ENCODE data around the gene DLGAP1.
"Not testable (repeated sequence)": the region's sequence is repeated elsewhere in the genome, so short reads cannot be mapped to it uniquely, and the experiment has no call there.

Gene DLGAP1

DNA sequence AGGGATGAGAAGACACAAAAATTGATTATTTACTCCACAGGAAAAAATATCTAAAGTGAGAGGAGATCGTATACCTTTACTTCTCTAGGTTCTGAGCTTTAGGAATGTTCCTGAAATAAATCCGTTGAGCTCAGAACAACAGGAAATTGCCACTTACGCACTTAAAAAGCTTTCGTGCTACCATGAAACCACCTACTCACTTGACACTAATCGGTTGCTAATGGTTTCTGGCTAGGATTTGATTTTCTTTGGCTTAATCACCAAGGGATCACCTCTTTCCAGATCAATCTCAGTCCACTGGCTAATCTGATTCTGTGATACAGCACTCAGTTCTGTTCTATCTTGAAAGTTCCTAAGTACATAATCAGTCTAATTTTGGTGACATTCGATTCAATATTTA, 419.6 kb downstream of the DLGAP1 start:
- no peaks in the 10 kb centered on the region for H3F3A ChIP-seq (ENCODE audit: insufficient read depth)
- H3K9me3 ChIP-seq (ENCODE audit: insufficient read depth, low read length) = no peaks in the 10 kb centered on the region
- no peaks in the 10 kb centered on the region for H3K9me2 ChIP-seq (replicated peaks; ENCODE audit: insufficient read depth, low read length)
- H2AFZ ChIP-seq (ENCODE audit: low read depth, low read length, severe bottlenecking) = no peak overlapping the region
- no peak overlapping the region for H3K4me3 ChIP-seq (ENCODE audit: insufficient read depth, low read length, poor library complexity, severe bottlenecking)
- H4K20me1 ChIP-seq (ENCODE audit: low read depth, low read length) = no peaks in the 10 kb centered on the region
- no peak overlapping the region for H3K4me2 ChIP-seq (ENCODE audit: low read depth, low read length, poor library complexity, severe bottlenecking)
- H3K36me3 ChIP-seq (ENCODE audit: low read length) = no peaks in the 10 kb centered on the region
- H3K79me2 ChIP-seq (ENCODE audit: insufficient read depth, low read length) = no peaks in the 10 kb centered on the region
- no peak for TF ChIP-seq EZH2phosphoT487 (conservative IDR thresholded peaks at IDR 0.05; ENCODE audit: low read length)
- TF ChIP-seq, protein P1, sequence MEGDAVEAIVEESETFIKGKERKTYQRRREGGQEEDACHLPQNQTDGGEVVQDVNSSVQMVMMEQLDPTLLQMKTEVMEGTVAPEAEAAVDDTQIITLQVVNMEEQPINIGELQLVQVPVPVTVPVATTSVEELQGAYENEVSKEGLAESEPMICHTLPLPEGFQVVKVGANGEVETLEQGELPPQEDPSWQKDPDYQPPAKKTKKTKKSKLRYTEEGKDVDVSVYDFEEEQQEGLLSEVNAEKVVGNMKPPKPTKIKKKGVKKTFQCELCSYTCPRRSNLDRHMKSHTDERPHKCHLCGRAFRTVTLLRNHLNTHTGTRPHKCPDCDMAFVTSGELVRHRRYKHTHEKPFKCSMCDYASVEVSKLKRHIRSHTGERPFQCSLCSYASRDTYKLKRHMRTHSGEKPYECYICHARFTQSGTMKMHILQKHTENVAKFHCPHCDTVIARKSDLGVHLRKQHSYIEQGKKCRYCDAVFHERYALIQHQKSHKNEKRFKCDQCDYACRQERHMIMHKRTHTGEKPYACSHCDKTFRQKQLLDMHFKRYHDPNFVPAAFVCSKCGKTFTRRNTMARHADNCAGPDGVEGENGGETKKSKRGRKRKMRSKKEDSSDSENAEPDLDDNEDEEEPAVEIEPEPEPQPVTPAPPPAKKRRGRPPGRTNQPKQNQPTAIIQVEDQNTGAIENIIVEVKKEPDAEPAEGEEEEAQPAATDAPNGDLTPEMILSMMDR (IDR thresholded peaks at IDR 0.05; ENCODE audit: insufficient read depth, low read length, poor library complexity, severe bottlenecking) = no peak
- no peaks in the 10 kb centered on the region for H3K27me3 ChIP-seq (ENCODE audit: low read length)
- no peak overlapping the region for H3K9ac ChIP-seq (ENCODE audit: low read length)
- no peak overlapping the region for H3K27ac ChIP-seq (ENCODE audit: low read depth, low read length)

DNA sequence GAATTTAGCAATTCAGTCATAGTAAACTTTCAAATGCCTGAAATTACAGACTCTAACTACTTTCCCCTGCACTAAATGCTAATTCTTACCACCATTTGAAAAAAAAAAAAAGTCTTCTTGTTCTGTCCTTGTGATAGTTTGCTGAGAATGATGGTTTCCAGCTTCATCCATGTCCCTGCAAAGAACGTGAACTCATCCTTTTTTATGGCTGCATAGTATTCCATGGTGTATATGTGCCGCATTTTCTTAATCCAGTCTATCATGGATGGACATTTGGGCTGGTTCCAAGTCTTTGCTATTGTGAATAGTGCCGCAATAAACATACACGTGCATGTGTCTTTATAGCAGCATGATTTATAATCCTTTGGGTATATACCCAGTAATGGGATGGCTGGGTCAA, 420.3 kb downstream of the DLGAP1 start:
- not testable (repeated sequence) for H3K27me3 ChIP-seq (ENCODE audit: low read length); H2AFZ ChIP-seq (ENCODE audit: low read depth, low read length, severe bottlenecking); H3K27ac ChIP-seq (ENCODE audit: low read depth, low read length); H3K9me3 ChIP-seq (ENCODE audit: insufficient read depth, low read length); H3F3A ChIP-seq (ENCODE audit: insufficient read depth); H3K79me2 ChIP-seq (ENCODE audit: insufficient read depth, low read length); H3K9ac ChIP-seq (ENCODE audit: low read length); H3K4me2 ChIP-seq (ENCODE audit: low read depth, low read length, poor library complexity, severe bottlenecking); H3K36me3 ChIP-seq (ENCODE audit: low read length); H3K4me3 ChIP-seq (ENCODE audit: insufficient read depth, low read length, poor library complexity, severe bottlenecking); H4K20me1 ChIP-seq (ENCODE audit: low read depth, low read length); H3K9me2 ChIP-seq (replicated peaks; ENCODE audit: insufficient read depth, low read length)

DNA sequence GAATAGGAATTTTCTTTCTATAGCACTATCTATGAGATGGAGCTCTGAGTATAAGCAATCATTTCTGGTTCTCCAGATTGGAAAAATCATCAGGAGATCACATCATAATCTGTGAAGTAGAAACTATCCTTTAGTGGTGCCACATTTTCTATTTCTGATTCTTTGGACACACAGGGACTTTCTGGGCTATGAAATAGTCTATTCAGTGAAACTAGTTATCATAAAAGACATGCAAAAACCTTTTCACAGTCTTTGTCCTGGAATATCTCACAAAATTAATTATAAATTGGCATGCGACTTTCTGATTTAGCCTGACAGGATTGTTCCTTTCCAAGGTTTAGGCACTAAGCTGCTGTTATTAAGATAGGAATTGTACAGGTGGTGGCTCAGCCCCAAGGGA, 428.6 kb downstream of the DLGAP1 start:
- H2AFZ ChIP-seq (ENCODE audit: low read depth, low read length, severe bottlenecking) = no peak overlapping the region
- H3K4me2 ChIP-seq (ENCODE audit: low read depth, low read length, poor library complexity, severe bottlenecking) = no peak overlapping the region
- H4K20me1 ChIP-seq (ENCODE audit: low read depth, low read length) = no peaks in the 10 kb centered on the region
- H3K27me3 ChIP-seq (ENCODE audit: low read length) = no peaks in the 10 kb centered on the region
- TF ChIP-seq, protein P1 (IDR thresholded peaks at IDR 0.05; ENCODE audit: insufficient read depth, low read length, poor library complexity, severe bottlenecking) = no peak
- TF ChIP-seq EZH2phosphoT487 (conservative IDR thresholded peaks at IDR 0.05; ENCODE audit: low read length) = no peak
- no peak overlapping the region for H3K27ac ChIP-seq (ENCODE audit: low read depth, low read length)
- H3K9me2 ChIP-seq (replicated peaks; ENCODE audit: insufficient read depth, low read length) = no peaks in the 10 kb centered on the region
- no peak overlapping the region for H3K9ac ChIP-seq (ENCODE audit: low read length)
- H3K9me3 ChIP-seq (ENCODE audit: insufficient read depth, low read length) = no peaks in the 10 kb centered on the region
- H3K36me3 ChIP-seq (ENCODE audit: low read length) = no peaks in the 10 kb centered on the region
- H3K4me3 ChIP-seq (ENCODE audit: insufficient read depth, low read length, poor library complexity, severe bottlenecking) = no peak overlapping the region
- no peaks in the 10 kb centered on the region for H3K79me2 ChIP-seq (ENCODE audit: insufficient read depth, low read length)
- no peaks in the 10 kb centered on the region for H3F3A ChIP-seq (ENCODE audit: insufficient read depth)

DNA sequence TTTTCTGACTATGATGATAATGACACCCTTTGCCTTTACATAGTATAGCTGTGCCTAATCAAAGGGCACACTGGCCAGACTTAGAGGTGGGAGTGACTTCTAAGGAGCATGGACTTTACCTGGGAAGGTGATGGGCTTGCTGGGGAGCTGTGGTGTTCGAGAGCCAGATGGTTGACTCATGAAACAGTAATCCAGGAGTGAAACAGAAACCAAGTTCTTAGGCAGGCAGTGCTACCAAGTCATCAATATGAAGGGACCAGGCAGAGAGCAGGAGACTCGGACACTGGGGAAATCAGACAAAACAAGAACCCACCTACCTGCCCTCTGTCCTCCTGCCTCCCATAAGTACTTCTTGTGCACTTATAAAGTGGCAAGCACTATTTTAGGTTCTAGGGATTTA, 430.4 kb downstream of the DLGAP1 start:
- H3F3A ChIP-seq (ENCODE audit: insufficient read depth) = no peaks in the 10 kb centered on the region
- no peak overlapping the region for H3K4me2 ChIP-seq (ENCODE audit: low read depth, low read length, poor library complexity, severe bottlenecking)
- no peaks in the 10 kb centered on the region for H3K9me3 ChIP-seq (ENCODE audit: insufficient read depth, low read length)
- no peaks in the 10 kb centered on the region for H3K9me2 ChIP-seq (replicated peaks; ENCODE audit: insufficient read depth, low read length)
- no peaks in the 10 kb centered on the region for H4K20me1 ChIP-seq (ENCODE audit: low read depth, low read length)
- no peaks in the 10 kb centered on the region for H3K36me3 ChIP-seq (ENCODE audit: low read length)
- H3K4me3 ChIP-seq (ENCODE audit: insufficient read depth, low read length, poor library complexity, severe bottlenecking) = no peak overlapping the region
- H3K27me3 ChIP-seq (ENCODE audit: low read length) = no peaks in the 10 kb centered on the region
- H3K9ac ChIP-seq (ENCODE audit: low read length) = no peak overlapping the region
- H3K79me2 ChIP-seq (ENCODE audit: insufficient read depth, low read length) = no peaks in the 10 kb centered on the region
- H2AFZ ChIP-seq (ENCODE audit: low read depth, low read length, severe bottlenecking) = no peak overlapping the region
- no peak overlapping the region for H3K27ac ChIP-seq (ENCODE audit: low read depth, low read length)
- TF ChIP-seq, protein P1 (IDR thresholded peaks at IDR 0.05; ENCODE audit: insufficient read depth, low read length, poor library complexity, severe bottlenecking) = no peak
- TF ChIP-seq EZH2phosphoT487 (conservative IDR thresholded peaks at IDR 0.05; ENCODE audit: low read length) = no peak

DNA sequence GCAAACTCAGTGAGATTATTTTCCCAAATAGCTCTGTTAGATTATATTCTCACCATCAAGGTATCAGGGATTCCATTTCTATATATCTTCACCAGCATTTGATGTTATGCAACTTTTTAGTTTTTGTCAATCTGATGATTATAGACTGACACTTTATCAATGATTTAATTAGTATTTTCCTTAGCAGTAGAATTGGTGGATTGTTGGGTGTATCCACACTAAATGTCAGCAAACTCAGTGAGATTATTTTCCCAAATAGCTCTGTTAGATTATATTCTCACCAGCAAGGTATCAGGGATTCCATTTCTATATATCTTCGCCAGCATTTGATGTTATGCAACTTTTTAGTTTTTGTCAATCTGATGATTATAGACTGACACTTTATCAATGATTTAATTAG, 432.4 kb downstream of the DLGAP1 start:
- not testable (repeated sequence) for H3K4me3 ChIP-seq (ENCODE audit: insufficient read depth, low read length, poor library complexity, severe bottlenecking); H3F3A ChIP-seq (ENCODE audit: insufficient read depth); H4K20me1 ChIP-seq (ENCODE audit: low read depth, low read length); H3K36me3 ChIP-seq (ENCODE audit: low read length); H3K9me2 ChIP-seq (replicated peaks; ENCODE audit: insufficient read depth, low read length); H3K79me2 ChIP-seq (ENCODE audit: insufficient read depth, low read length); H3K4me2 ChIP-seq (ENCODE audit: low read depth, low read length, poor library complexity, severe bottlenecking); H3K9me3 ChIP-seq (ENCODE audit: insufficient read depth, low read length); H2AFZ ChIP-seq (ENCODE audit: low read depth, low read length, severe bottlenecking); H3K27ac ChIP-seq (ENCODE audit: low read depth, low read length); H3K9ac ChIP-seq (ENCODE audit: low read length); H3K27me3 ChIP-seq (ENCODE audit: low read length)
